Gastroesophageal sphincter (tissue), 3 donors: ENCODE measurements around the gene PAM.

Experiments used
- CTCF ChIP-seq, 4 experiments: fragments of 200-600 bp in 2 of 4; fragments of 450-650 bp in 2 of 4; sonication (generic) in 1 of 4; IDR thresholded peaks; one replicate each; pipeline ENCODE4 v1.5.1; 2017 to 2019; ENCODE audit warnings: antibody characterized with exemption in 4 of 4, mild to moderate bottlenecking in 2 of 4, moderate library complexity in 2 of 4
- POLR2AphosphoS5 ChIP-seq: sonication (generic); formaldehyde crosslinking; IDR thresholded peaks from one replicate; pipeline ENCODE4 v1.6.1; 2017; ENCODE audit warnings: antibody characterized with exemption

- TF ChIP-seq CTCF (IDR thresholded peaks at IDR 0.05): no peak
- no peak for TF ChIP-seq POLR2AphosphoS5
These were observed 43.1 kb downstream of the PAM start for GRCh38 chr5:102798104-102798785.
